ENCODE results near the gene PFKFB2.

The PFKFB2 gene

GRCh38 chr1:207014728-207015127, 38.3 kb upstream of the PFKFB2 start:
- no peak overlapping the region for H3K4me2 ChIP-seq (ENCODE audit: low read length)
- H3K36me3 ChIP-seq (ENCODE audit: control insufficient read depth, low read length): no peaks in the 10 kb centered on the region
- no peak for TF ChIP-seq EZH2phosphoT487 (IDR thresholded peaks at IDR 0.05; ENCODE audit: borderline replicate concordance, low read length)
- TF ChIP-seq CTCF (IDR thresholded peaks at IDR 0.05; ENCODE audit: low read depth, low read length, poor library complexity, severe bottlenecking): no peak
- H3K27me3 ChIP-seq (ENCODE audit: control insufficient read depth, low read length): peaks cover 40% of the 10 kb centered on the region
- H3F3A ChIP-seq (ENCODE audit: control insufficient read depth, insufficient read depth): no peaks in the 10 kb centered on the region
- H3K4me1 ChIP-seq (ENCODE audit: control insufficient read depth, low read length): no peaks in the 10 kb centered on the region
- no peak overlapping the region for H3K4me3 ChIP-seq (ENCODE audit: low read length)
- H3K9me3 ChIP-seq (ENCODE audit: control insufficient read depth, insufficient read depth, low read length): no peaks in the 10 kb centered on the region
- no peak overlapping the region for H3K27ac ChIP-seq (ENCODE audit: low read depth, low read length)
- H3K9me2 ChIP-seq (replicated peaks; ENCODE audit: control insufficient read depth, low read length): no peaks in the 10 kb centered on the region
- no peaks in the 10 kb centered on the region for H4K20me1 ChIP-seq (ENCODE audit: control insufficient read depth, insufficient read depth, low read depth, low read length)
- H3K79me2 ChIP-seq (ENCODE audit: control insufficient read depth, low read length): no peaks in the 10 kb centered on the region

- H3K9me3 ChIP-seq (ENCODE audit: control insufficient read depth, insufficient read depth, low read length): no peaks in the 10 kb centered on the region
- H3K9me2 ChIP-seq (replicated peaks; ENCODE audit: control insufficient read depth, low read length): no peaks in the 10 kb centered on the region
- no peak overlapping the region for H3K4me2 ChIP-seq (ENCODE audit: low read length)
- no peaks in the 10 kb centered on the region for H3K79me2 ChIP-seq (ENCODE audit: control insufficient read depth, low read length)
- no peaks in the 10 kb centered on the region for H3F3A ChIP-seq (ENCODE audit: control insufficient read depth, insufficient read depth)
- H3K36me3 ChIP-seq (ENCODE audit: control insufficient read depth, low read length): no peaks in the 10 kb centered on the region
- H4K20me1 ChIP-seq (ENCODE audit: control insufficient read depth, insufficient read depth, low read depth, low read length): no peaks in the 10 kb centered on the region
- no peak for TF ChIP-seq EZH2phosphoT487 (IDR thresholded peaks at IDR 0.05; ENCODE audit: borderline replicate concordance, low read length)
- TF ChIP-seq CTCF (IDR thresholded peaks at IDR 0.05; ENCODE audit: low read depth, low read length, poor library complexity, severe bottlenecking): no peak
- H3K4me1 ChIP-seq (ENCODE audit: control insufficient read depth, low read length): no peaks in the 10 kb centered on the region
- H3K4me3 ChIP-seq (ENCODE audit: low read length): no peak overlapping the region
- H3K27me3 ChIP-seq (ENCODE audit: control insufficient read depth, low read length): peaks cover 43% of the 10 kb centered on the region
- no peak overlapping the region for H3K27ac ChIP-seq (ENCODE audit: low read depth, low read length)
Observed at GRCh38 chr1:207015791-207016190, 37.3 kb upstream of the PFKFB2 start.

GRCh38 chr1:207017615-207018559, 35.2 kb upstream of the PFKFB2 start:
- Histone ChIP-seq H3K79me2 (ENCODE audit: control insufficient read depth, low read length) (no peaks in the 10 kb centered on the region), H3K36me3 (ENCODE audit: control insufficient read depth, low read length) (no peaks in the 10 kb centered on the region), H4K20me1 (ENCODE audit: control insufficient read depth, insufficient read depth, low read depth, low read length) (no peaks in the 10 kb centered on the region), H3F3A (ENCODE audit: control insufficient read depth, insufficient read depth) (no peaks in the 10 kb centered on the region), H3K4me2 (ENCODE audit: low read length) (no peak overlapping the region), H3K27me3 (ENCODE audit: control insufficient read depth, low read length) (peaks cover 42% of the 10 kb centered on the region), H3K27ac (ENCODE audit: low read depth, low read length) (no peak overlapping the region), H3K9me3 (ENCODE audit: control insufficient read depth, insufficient read depth, low read length) (no peaks in the 10 kb centered on the region), H3K4me3 (ENCODE audit: low read length) (no peak overlapping the region), H3K9me2 (replicated peaks; ENCODE audit: control insufficient read depth, low read length) (no peaks in the 10 kb centered on the region), H3K4me1 (ENCODE audit: control insufficient read depth, low read length) (no peaks in the 10 kb centered on the region)
- no peak for TF ChIP-seq CTCF (IDR thresholded peaks at IDR 0.05; ENCODE audit: low read depth, low read length, poor library complexity, severe bottlenecking)

All from DOHH2 (cell line).